Liver (tissue), 9 donors: ENCODE results near the gene FNBP1. TPM values are rescaled to one million over a fixed set of nuclear protein-coding genes. Genes with fewer than 3 reads are reported as not detected.

Experiments used
- DNase-seq: peaks from one replicate; pipeline ENCODE4 v3.0.0-alpha.2; 2017; ENCODE audit warnings: low spot score
- H3K27ac ChIP-seq, 2 donors: one replicate each; pipeline ENCODE4 v1.7.0; 2013; ENCODE audit warnings: inconsistent platforms in 2 of 2, low read length in 2 of 2, control low read depth in 1 of 2, low read depth in 1 of 2, mild to moderate bottlenecking in 1 of 2
- H3K27me3 ChIP-seq, 4 donors: one replicate each; pipeline versions ENCODE4 v1.6.1 to v1.7.0; 2013; ENCODE audit warnings: low read length in 3 of 4, inconsistent platforms in 1 of 4, mild to moderate bottlenecking in 1 of 4, moderate library complexity in 1 of 4; ENCODE audit not compliant: control insufficient read depth in 4 of 4, insufficient read depth in 4 of 4
- H3K36me3 ChIP-seq, 4 donors: one replicate each; pipeline versions ENCODE4 v1.6.1 to v1.7.0; 2013; ENCODE audit warnings: low read length in 3 of 4, mild to moderate bottlenecking in 3 of 4, low read depth in 1 of 4, moderate library complexity in 1 of 4; ENCODE audit not compliant: control insufficient read depth in 4 of 4, insufficient read depth in 3 of 4
- H3K4me1 ChIP-seq, 4 donors: one replicate each; pipeline versions ENCODE4 v1.6.1 to v1.7.0; 2013; ENCODE audit warnings: low read length in 3 of 4, mild to moderate bottlenecking in 3 of 4, moderate library complexity in 1 of 4; ENCODE audit not compliant: control insufficient read depth in 4 of 4, insufficient read depth in 4 of 4
- H3K4me3 ChIP-seq, 3 donors: one replicate each; pipeline versions ENCODE4 v1.6.1 to v1.7.0; 2013; ENCODE audit warnings: low read length in 3 of 3, control low read depth in 1 of 3, low read depth in 1 of 3, mild to moderate bottlenecking in 1 of 3
- H3K9ac ChIP-seq, 2 donors: one replicate each; pipeline ENCODE4 v1.7.0; 2013; ENCODE audit warnings: low read length in 2 of 2, mild to moderate bottlenecking in 2 of 2, moderate library complexity in 2 of 2, control low read depth in 1 of 2, low read depth in 1 of 2
- H3K9me3 ChIP-seq, 4 donors: one replicate each; pipeline versions ENCODE4 v1.6.1 to v1.7.0; 2013; ENCODE audit warnings: low read length in 3 of 4; ENCODE audit not compliant: control insufficient read depth in 4 of 4
- CTCF ChIP-seq: fragments of 150-350 bp; IDR thresholded peaks from 2 replicates; pipeline ENCODE4 v1.5.1; 2017; ENCODE audit warnings: improper control_type of control experiment, low read depth, low read length; ENCODE audit not compliant: missing input control
- EGR1 ChIP-seq, 2 donors: IDR thresholded peaks; 2 replicates each; pipeline ENCODE4 v1.6.1; 2016 to 2018; ENCODE audit warnings: antibody characterized with exemption in 2 of 2, low read depth in 2 of 2
- FOXA1 ChIP-seq: IDR thresholded peaks from 2 replicates; pipeline ENCODE4 v1.6.1; 2016; ENCODE audit warnings: antibody characterized with exemption
- FOXA2 ChIP-seq: IDR thresholded peaks from 2 replicates; pipeline ENCODE4 v1.6.1; 2016; ENCODE audit warnings: antibody characterized with exemption
- GABPA ChIP-seq, 2 donors: IDR thresholded peaks in 1 of 2; conservative IDR thresholded peaks in 1 of 2; 2 replicates each; pipeline ENCODE4 v1.6.1; 2016; ENCODE audit warnings: antibody characterized with exemption in 2 of 2, mild to moderate bottlenecking in 1 of 2, moderate library complexity in 1 of 2
- HNF4A ChIP-seq, 2 donors: conservative IDR thresholded peaks; 2 replicates each; pipeline ENCODE4 v1.6.1; 2016; ENCODE audit warnings: antibody characterized with exemption in 2 of 2, mild to moderate bottlenecking in 2 of 2
- HNF4G ChIP-seq: IDR thresholded peaks from 2 replicates; pipeline ENCODE4 v1.6.1; 2016; ENCODE audit warnings: antibody characterized with exemption
- JUND ChIP-seq, 2 donors: IDR thresholded peaks; 2 replicates each; pipeline ENCODE4 v1.6.1; 2016; ENCODE audit warnings: antibody characterized with exemption in 2 of 2
- RAD21 ChIP-seq, 2 donors: IDR thresholded peaks; 2 replicates each; pipeline ENCODE4 v1.6.1; 2016; ENCODE audit warnings: antibody characterized with exemption in 2 of 2, mild to moderate bottlenecking in 2 of 2
- SP1 ChIP-seq: IDR thresholded peaks from 2 replicates; pipeline ENCODE4 v1.6.1; 2018; ENCODE audit warnings: antibody characterized with exemption, mild to moderate bottlenecking
- TAF1 ChIP-seq: conservative IDR thresholded peaks from 2 replicates; pipeline ENCODE4 v1.6.1; 2016; ENCODE audit warnings: antibody characterized with exemption, mild to moderate bottlenecking
- YY1 ChIP-seq: IDR thresholded peaks from 2 replicates; pipeline ENCODE4 v1.6.1; 2016; ENCODE audit warnings: antibody characterized with exemption, mild to moderate bottlenecking
- WGBS: extraction: QIAGEN DNeasy Blood & Tissue Kit; methylation state at CpG from one replicate; pipeline ENCODE4 v1.1.7; 2013; 5-methylcytosine and 5-hydroxymethylcytosine counted together
- polyA plus RNA-seq, 2 donors: library from polyadenylated mRNA; stranded (reverse) in 1 of 2; unstranded in 1 of 2; fragments of 200-250 nt in 1 of 2; fragments of >200 nt in 1 of 2; fragmentation: Nextera tagmentation in 1 of 2; extraction: Ambion mirVana in 1 of 2; gene quantifications; one replicate each; pipeline versions ENCODE4 v1.2.1 to v1.2.3, GENCODE V29; 2013 to 2015
- total RNA-seq, 2 donors: library from RNA; depleted of rRNA; stranded (reverse); fragments of >200 nt; gene quantifications; one replicate each; pipeline ENCODE4 v1.2.3, GENCODE V29; 2014
- TF ChIP-seq, protein P1 (sequence below): IDR thresholded peaks from 2 replicates; pipeline ENCODE4 v1.6.1; 2016; ENCODE audit warnings: antibody characterized with exemption
- TF ChIP-seq, protein P2 (sequence below): IDR thresholded peaks from 2 replicates; pipeline ENCODE4 v1.6.1; 2016; ENCODE audit warnings: antibody characterized with exemption
- TF ChIP-seq, protein P3 (sequence below): IDR thresholded peaks from 2 replicates; pipeline ENCODE4 v1.6.1; 2016; ENCODE audit warnings: antibody characterized with exemption
- donor health status: healthy.
- donor health status: healthy.
- donor health status: healthy.
- donor health status: healthy.
- donor health status: healthy.

The FNBP1 gene
- total and polyA plus RNA-seq, 4 donors, result 6.6 to 15.6 (median 12.3) TPM

DNA sequence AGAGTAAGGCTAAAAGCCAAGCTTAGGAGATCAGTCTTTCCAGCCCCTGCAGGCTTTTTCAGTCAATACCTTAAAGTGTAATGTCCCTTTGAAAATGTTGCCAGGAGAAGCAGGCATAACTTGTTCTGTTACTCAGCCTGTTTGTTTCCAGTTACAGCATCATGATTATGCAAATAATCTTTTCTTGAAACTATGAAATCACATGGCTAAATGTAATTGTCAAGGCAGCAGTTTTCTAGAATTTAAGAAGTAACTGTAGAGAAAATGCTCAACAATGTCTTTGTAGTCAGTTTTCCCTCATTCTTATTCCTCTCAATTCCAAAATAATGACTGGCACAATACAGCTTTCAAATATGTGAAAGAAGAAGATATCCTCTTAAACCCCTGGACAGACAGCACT, 8.9 kb upstream of the FNBP1 start:
- Histone ChIP-seq H3K4me3 (no peak overlapping the region), H3K4me1 (peaks cover 8 to 20% (median 15%) of the 10 kb centered on the region in 4 donors), H3K9me3 (no peaks in the 10 kb centered on the region), H3K27me3 (no peaks in the 10 kb centered on the region), H3K9ac (no peak overlapping the region), H3K27ac (no peak overlapping the region), H3K36me3 (no peaks in the 10 kb centered on the region)
- no peak for DNase-seq
- TF ChIP-seq GABPA (IDR thresholded peaks at IDR 0.05 in 1 of 2, conservative IDR thresholded peaks at IDR 0.05 in 1 of 2) (no peak), EGR1 (IDR thresholded peaks at IDR 0.05; ENCODE audit: low read depth in 2 of 2) (no peak), SP1 (no peak), RAD21 (IDR thresholded peaks at IDR 0.05) (no peak), CTCF (no peak), TAF1 (no peak), JUND (IDR thresholded peaks at IDR 0.05) (no peak)
- TF ChIP-seq, protein P1, sequence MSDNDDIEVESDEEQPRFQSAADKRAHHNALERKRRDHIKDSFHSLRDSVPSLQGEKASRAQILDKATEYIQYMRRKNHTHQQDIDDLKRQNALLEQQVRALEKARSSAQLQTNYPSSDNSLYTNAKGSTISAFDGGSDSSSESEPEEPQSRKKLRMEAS, result no peak
- TF ChIP-seq, protein P2, sequence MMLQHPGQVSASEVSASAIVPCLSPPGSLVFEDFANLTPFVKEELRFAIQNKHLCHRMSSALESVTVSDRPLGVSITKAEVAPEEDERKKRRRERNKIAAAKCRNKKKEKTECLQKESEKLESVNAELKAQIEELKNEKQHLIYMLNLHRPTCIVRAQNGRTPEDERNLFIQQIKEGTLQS, result no peak

DNA sequence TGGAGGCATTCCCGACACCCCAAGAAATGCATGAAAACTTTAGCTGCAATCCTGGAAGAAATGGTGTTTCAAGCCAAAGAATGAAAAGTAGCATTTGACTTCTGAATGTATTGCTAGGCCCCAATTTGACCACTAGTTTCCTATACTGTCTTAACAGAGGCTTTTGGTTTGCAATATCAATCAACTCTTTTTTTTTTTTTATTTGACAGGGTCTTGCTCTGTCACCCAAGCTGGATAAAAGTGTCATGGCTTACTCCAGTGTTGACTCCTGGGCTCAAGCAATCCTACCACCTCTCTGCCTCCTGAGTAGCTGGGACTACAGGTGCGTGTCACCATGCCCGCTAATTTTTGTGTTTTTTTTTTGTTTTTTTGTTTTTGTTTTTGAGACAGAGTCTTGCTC, 7.5 kb upstream of the FNBP1 start:
- no peak overlapping the region for H3K27ac ChIP-seq
- DNase-seq, result no peak
- H3K4me1 ChIP-seq, result peaks cover 8 to 18% (median 15%) of the 10 kb centered on the region in 4 donors
- H3K36me3 ChIP-seq, result no peaks in the 10 kb centered on the region
- 98% methylated on average over 3 of the region's 3 CpGs for WGBS
- no peaks in the 10 kb centered on the region for H3K9me3 ChIP-seq
- no peak overlapping the region for H3K9ac ChIP-seq
- no peak overlapping the region for H3K4me3 ChIP-seq
- TF ChIP-seq, protein P3, sequence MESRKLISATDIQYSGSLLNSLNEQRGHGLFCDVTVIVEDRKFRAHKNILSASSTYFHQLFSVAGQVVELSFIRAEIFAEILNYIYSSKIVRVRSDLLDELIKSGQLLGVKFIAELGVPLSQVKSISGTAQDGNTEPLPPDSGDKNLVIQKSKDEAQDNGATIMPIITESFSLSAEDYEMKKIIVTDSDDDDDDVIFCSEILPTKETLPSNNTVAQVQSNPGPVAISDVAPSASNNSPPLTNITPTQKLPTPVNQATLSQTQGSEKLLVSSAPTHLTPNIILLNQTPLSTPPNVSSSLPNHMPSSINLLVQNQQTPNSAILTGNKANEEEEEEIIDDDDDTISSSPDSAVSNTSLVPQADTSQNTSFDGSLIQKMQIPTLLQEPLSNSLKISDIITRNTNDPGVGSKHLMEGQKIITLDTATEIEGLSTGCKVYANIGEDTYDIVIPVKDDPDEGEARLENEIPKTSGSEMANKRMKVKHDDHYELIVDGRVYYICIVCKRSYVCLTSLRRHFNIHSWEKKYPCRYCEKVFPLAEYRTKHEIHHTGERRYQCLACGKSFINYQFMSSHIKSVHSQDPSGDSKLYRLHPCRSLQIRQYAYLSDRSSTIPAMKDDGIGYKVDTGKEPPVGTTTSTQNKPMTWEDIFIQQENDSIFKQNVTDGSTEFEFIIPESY, result no peak
- TF ChIP-seq YY1, result no peak
- TF ChIP-seq FOXA1, result no peak
- TF ChIP-seq, protein P2, result no peak
- TF ChIP-seq RAD21 (IDR thresholded peaks at IDR 0.05), result no peak
- H3K27me3 ChIP-seq, result no peaks in the 10 kb centered on the region

- no peak overlapping the region for H3K27ac ChIP-seq
- H3K27me3 ChIP-seq, result no peaks in the 10 kb centered on the region
- WGBS, result 84% methylated on average over 11 of the region's 11 CpGs
- H3K4me3 ChIP-seq, result no peak overlapping the region
- H3K36me3 ChIP-seq, result no peaks in the 10 kb centered on the region
- no peaks in the 10 kb centered on the region for H3K9me3 ChIP-seq
- H3K4me1 ChIP-seq, result peaks cover 6 to 12% (median 10%) of the 10 kb centered on the region in 4 donors
- no peak for DNase-seq
- H3K9ac ChIP-seq, result no peak overlapping the region
- TF ChIP-seq, protein P2, result no peak
- TF ChIP-seq, protein P1, result no peak
- TF ChIP-seq, protein P3, result no peak
- TF ChIP-seq RAD21 (IDR thresholded peaks at IDR 0.05) (no peak), FOXA2 (no peak), HNF4A (conservative IDR thresholded peaks at IDR 0.05) (no peak), JUND (IDR thresholded peaks at IDR 0.05) (no peak), TAF1 (no peak), CTCF (no peak), YY1 (no peak), HNF4G (no peak)
Observed at GRCh38 chr9:130049431-130050210, 6.6 kb upstream of the FNBP1 start.
